Left ventricle myocardium inferior (tissue), 1 donor: ENCODE data around the gene ELP4. TPM values are rescaled to one million over a fixed set of nuclear protein-coding genes. Genes with fewer than 3 reads are reported as not detected.

Experiments
- DNase-seq: peaks from one replicate; pipeline ENCODE4 v3.0.0-alpha.2; 2020
- H3K27ac ChIP-seq: fragments of 200-600 bp; replicated peaks from 2 replicates; pipeline ENCODE4 v1.8.0; 2021
- H3K27me3 ChIP-seq: fragments of 200-600 bp; 2 replicates; pipeline ENCODE4 v1.8.0; 2021; ENCODE audit warnings: low read depth
- H3K36me3 ChIP-seq: fragments of 200-600 bp; 2 replicates; pipeline ENCODE4 v1.8.0; 2021
- H3K4me1 ChIP-seq: fragments of 200-600 bp; 2 replicates; pipeline ENCODE4 v1.8.0; 2021
- H3K4me3 ChIP-seq: fragments of 200-600 bp; 2 replicates; pipeline ENCODE4 v1.8.0; 2021; ENCODE audit warnings: mild to moderate bottlenecking, moderate library complexity
- H3K9me3 ChIP-seq: fragments of 200-600 bp; replicated peaks from 2 replicates; pipeline ENCODE4 v1.8.0; 2021
- CTCF ChIP-seq: fragments of 200-600 bp; IDR thresholded peaks from 2 replicates; pipeline ENCODE4 v1.8.0; 2021; ENCODE audit warnings: antibody characterized with exemption, mild to moderate bottlenecking, borderline replicate concordance
- intact Hi-C: fragments of 100-400 bp; cut with micrococcal nuclease; formaldehyde crosslinking; loops from one replicate; pipeline ENCODE4 v1.11.0; 2022
- total RNA-seq: library from RNA; stranded (reverse); fragmentation: NEBNext Ultra II Directional; extraction: Animal tissue kit (Norgen Biotek cat#: 25700); gene quantifications from one replicate; pipeline ENCODE4 v1.2.1, GENCODE V29; 2021
- donor health status: DM: no; HTN: yes; CAD: no; lungs with severe emphysema.

ELP4 gene
- total RNA-seq, 1 donor from 2014 or later, result 13.6 TPM

- Histone ChIP-seq H3K4me1 (peaks cover 11% of the 10 kb centered on the region), H3K36me3 (peaks cover 21% of the 10 kb centered on the region), H3K9me3 (peaks cover 6% of the 10 kb centered on the region), H3K27me3 (no peaks in the 10 kb centered on the region), H3K4me3 (no peak overlapping the region), H3K27ac (no peak overlapping the region)
- intact Hi-C loops, result no loop called here
- no peak for DNase-seq
- no peak for TF ChIP-seq CTCF
Measured at GRCh38 chr11:31521497-31522150, 12.1 kb downstream of the ELP4 start.

- H3K27me3 ChIP-seq, result no peaks in the 10 kb centered on the region
- no peak overlapping the region for H3K27ac ChIP-seq
- intact Hi-C loops, result no loop called here
- H3K4me3 ChIP-seq, result no peak overlapping the region
- no peaks in the 10 kb centered on the region for H3K4me1 ChIP-seq
- no peak for TF ChIP-seq CTCF
- no peak for DNase-seq
- H3K9me3 ChIP-seq, result peaks cover 2% of the 10 kb centered on the region
- peaks cover 7% of the 10 kb centered on the region for H3K36me3 ChIP-seq
Measured at GRCh38 chr11:31529189-31529588, 19.6 kb downstream of the ELP4 start.

GRCh38 chr11:31529701-31530100, 20.1 kb downstream of the ELP4 start:
- H3K27me3 ChIP-seq, result no peaks in the 10 kb centered on the region
- no peak for TF ChIP-seq CTCF
- no peak overlapping the region for H3K27ac ChIP-seq
- H3K4me3 ChIP-seq, result no peak overlapping the region
- H3K36me3 ChIP-seq, result peaks cover 2% of the 10 kb centered on the region
- no peaks in the 10 kb centered on the region for H3K4me1 ChIP-seq
- no peak for DNase-seq
- no peaks in the 10 kb centered on the region for H3K9me3 ChIP-seq
- intact Hi-C loops, result no loop called here

GRCh38 chr11:31531293-31531692, 21.7 kb downstream of the ELP4 start:
- no peak for TF ChIP-seq CTCF
- Histone ChIP-seq H3K9me3 (no peaks in the 10 kb centered on the region), H3K36me3 (no peaks in the 10 kb centered on the region), H3K4me3 (no peak overlapping the region), H3K27me3 (no peaks in the 10 kb centered on the region), H3K27ac (no peak overlapping the region), H3K4me1 (no peaks in the 10 kb centered on the region)
- DNase-seq, result no peak
- intact Hi-C loops, result no loop called here

- no peak for TF ChIP-seq CTCF
- H3K4me3 ChIP-seq, result no peak overlapping the region
- no peaks in the 10 kb centered on the region for H3K4me1 ChIP-seq
- H3K36me3 ChIP-seq, result peaks cover 12% of the 10 kb centered on the region
- H3K27ac ChIP-seq, result no peak overlapping the region
- no peaks in the 10 kb centered on the region for H3K9me3 ChIP-seq
- H3K27me3 ChIP-seq, result no peaks in the 10 kb centered on the region
- DNase-seq, result no peak
- intact Hi-C loops, result no loop called here
Measured at GRCh38 chr11:31535479-31535878, 25.9 kb downstream of the ELP4 start.
